ENCODE results near the gene SERPINA1.

DNA sequence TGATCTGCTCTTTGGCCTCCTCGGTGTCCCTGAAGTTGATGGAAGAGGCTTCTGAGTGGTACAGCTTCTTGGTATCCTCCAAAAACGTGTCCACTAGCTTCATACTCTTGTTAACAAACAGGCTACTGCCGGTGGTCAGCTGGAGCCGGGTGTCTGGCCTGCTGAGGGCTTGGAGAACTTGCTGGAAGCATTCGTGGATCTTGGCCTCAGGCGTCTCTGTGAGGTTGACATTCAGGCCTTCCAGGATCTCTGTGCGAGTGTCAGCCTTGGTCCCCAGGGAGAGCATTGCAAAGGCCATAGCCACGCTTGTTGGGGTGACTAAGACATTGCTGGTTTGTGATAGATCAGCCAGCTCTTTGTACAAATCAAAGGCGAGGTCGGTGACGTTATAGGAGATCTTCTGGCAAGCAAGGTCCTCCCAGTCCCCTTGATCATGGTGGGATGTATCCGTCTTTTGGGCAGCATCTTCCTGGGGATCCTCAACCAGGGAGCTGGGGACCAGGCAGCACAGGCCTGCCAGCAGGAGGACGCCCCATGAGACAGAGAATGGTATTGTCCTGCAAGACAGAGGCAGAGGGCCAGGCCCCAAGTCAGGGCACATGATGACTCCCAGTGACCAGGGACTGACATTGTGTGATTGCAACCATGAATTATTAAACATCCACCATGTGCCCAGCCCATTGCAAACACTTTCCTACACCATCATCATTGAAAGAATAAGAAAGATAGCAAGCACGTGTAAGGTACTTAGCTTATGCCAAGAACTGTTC, 22.1 kb downstream of the SERPINA1 start, which contains the start of gene SERPINA2:
- TF ChIP-seq, protein P1, sequence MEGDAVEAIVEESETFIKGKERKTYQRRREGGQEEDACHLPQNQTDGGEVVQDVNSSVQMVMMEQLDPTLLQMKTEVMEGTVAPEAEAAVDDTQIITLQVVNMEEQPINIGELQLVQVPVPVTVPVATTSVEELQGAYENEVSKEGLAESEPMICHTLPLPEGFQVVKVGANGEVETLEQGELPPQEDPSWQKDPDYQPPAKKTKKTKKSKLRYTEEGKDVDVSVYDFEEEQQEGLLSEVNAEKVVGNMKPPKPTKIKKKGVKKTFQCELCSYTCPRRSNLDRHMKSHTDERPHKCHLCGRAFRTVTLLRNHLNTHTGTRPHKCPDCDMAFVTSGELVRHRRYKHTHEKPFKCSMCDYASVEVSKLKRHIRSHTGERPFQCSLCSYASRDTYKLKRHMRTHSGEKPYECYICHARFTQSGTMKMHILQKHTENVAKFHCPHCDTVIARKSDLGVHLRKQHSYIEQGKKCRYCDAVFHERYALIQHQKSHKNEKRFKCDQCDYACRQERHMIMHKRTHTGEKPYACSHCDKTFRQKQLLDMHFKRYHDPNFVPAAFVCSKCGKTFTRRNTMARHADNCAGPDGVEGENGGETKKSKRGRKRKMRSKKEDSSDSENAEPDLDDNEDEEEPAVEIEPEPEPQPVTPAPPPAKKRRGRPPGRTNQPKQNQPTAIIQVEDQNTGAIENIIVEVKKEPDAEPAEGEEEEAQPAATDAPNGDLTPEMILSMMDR (IDR thresholded peaks at IDR 0.05) = no peak
- no peak for TF ChIP-seq ZFX (IDR thresholded peaks at IDR 0.05; ENCODE audit: borderline replicate concordance)
